AG04449 (cell line): ENCODE results near the gene HSPB1.

Source experiments
- CTCF ChIA-PET: fragments of 350-600 bp; formaldehyde crosslinking; extraction: SDS; loops from one replicate; lab custom pipeline; 2021; ENCODE audit warnings: antibody characterized with exemption; lab: Yijun Ruan, JAX
- POLR2A ChIA-PET: fragments of 400-600, 350-600 bp; formaldehyde crosslinking; extraction: SDS; loops from one replicate; lab custom pipeline; 2020; ENCODE audit warnings: antibody characterized with exemption, inconsistent platforms; lab: Yijun Ruan, JAX
- DNase-seq: peaks from one replicate; pipeline ENCODE4 v3.0.0-alpha.2; 2010; ENCODE audit warnings: low read depth, low spot score
- H3K4me3 ChIP-seq: 2 replicates; pipeline ENCODE4 v1.5.1; 2011; ENCODE audit warnings: low read depth, mild to moderate bottlenecking, control low read depth, low read length
- TF ChIP-seq, protein P1 (sequence below): IDR thresholded peaks from one replicate; pipeline ENCODE4 v1.5.1; 2011; ENCODE audit warnings: mild to moderate bottlenecking, moderate library complexity, low read length, control low read depth, inconsistent platforms; ENCODE audit not compliant: insufficient read depth; ENCODE audit errors: missing control alignments

HSPB1 gene

GRCh38 chr7:76342222-76342621, 39.7 kb downstream of the HSPB1 start:
- H3K4me3 ChIP-seq = no peak overlapping the region
- DNase-seq = no peak
- POLR2A ChIA-PET = interaction anchor here (1.1 kb wide), 1 partner anchor 10 kb away, joined by 5 read pairs; no protein-coding TSS in a partner anchor
- CTCF ChIA-PET = interaction anchor here (1.0 kb wide), 1 partner anchor 17 kb away, joined by 3 read pairs; the partner anchor contains the start of gene YWHAG
- TF ChIP-seq, protein P1, sequence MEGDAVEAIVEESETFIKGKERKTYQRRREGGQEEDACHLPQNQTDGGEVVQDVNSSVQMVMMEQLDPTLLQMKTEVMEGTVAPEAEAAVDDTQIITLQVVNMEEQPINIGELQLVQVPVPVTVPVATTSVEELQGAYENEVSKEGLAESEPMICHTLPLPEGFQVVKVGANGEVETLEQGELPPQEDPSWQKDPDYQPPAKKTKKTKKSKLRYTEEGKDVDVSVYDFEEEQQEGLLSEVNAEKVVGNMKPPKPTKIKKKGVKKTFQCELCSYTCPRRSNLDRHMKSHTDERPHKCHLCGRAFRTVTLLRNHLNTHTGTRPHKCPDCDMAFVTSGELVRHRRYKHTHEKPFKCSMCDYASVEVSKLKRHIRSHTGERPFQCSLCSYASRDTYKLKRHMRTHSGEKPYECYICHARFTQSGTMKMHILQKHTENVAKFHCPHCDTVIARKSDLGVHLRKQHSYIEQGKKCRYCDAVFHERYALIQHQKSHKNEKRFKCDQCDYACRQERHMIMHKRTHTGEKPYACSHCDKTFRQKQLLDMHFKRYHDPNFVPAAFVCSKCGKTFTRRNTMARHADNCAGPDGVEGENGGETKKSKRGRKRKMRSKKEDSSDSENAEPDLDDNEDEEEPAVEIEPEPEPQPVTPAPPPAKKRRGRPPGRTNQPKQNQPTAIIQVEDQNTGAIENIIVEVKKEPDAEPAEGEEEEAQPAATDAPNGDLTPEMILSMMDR = no peak

- DNase-seq = no peak
- POLR2A ChIA-PET = interaction anchor here (1.1 to 1.6 kb wide), 2 partner anchors 9 to 15 kb away, joined by 3 to 5 read pairs; partner anchors contain the start of gene YWHAG
- TF ChIP-seq, protein P1 = no peak
- CTCF ChIA-PET = interaction anchor here (0.6 to 1.0 kb wide), 2 partner anchors 15 to 30 kb away, joined by 3 read pairs; partner anchors contain the start of gene YWHAG
- H3K4me3 ChIP-seq = no peak overlapping the region
These were observed 40.9 kb downstream of the HSPB1 start for GRCh38 chr7:76343294-76343930.

DNA sequence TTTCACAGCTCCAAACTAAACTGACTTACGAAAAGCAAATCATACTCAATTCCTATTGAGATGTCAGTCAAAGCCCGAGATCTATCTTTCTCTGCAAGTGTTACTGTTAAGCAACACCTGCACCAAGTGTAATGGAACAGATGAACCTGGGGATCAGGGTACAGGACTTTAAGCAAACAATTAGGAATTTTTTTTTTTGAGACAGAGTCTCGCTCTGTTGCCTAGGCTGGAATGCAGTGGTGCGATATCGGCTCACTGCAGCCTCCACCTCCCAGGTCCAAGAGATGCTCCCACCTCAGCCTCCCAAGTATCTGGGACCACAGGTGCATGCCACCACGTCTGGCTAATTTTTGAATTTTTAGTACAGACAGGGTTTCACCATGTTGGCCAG, 41.5 kb downstream of the HSPB1 start:
- no peak overlapping the region for H3K4me3 ChIP-seq
- TF ChIP-seq, protein P1 = no peak
- ChIA-PET POLR2A (interaction anchor here (1.6 kb wide), 1 partner anchor 15 kb away, joined by 3 read pairs; the partner anchor contains the start of gene YWHAG), CTCF (interaction anchor here (0.6 kb wide), 1 partner anchor 31 kb away, joined by 3 read pairs; no protein-coding TSS in a partner anchor)
- DNase-seq = no peak

- H3K4me3 ChIP-seq = no peak overlapping the region
- no peak for DNase-seq
- ChIA-PET POLR2A (no interaction called here), CTCF (no interaction called here)
- TF ChIP-seq, protein P1 = no peak
These were observed 43.6 kb downstream of the HSPB1 start for GRCh38 chr7:76346097-76346496.

DNA sequence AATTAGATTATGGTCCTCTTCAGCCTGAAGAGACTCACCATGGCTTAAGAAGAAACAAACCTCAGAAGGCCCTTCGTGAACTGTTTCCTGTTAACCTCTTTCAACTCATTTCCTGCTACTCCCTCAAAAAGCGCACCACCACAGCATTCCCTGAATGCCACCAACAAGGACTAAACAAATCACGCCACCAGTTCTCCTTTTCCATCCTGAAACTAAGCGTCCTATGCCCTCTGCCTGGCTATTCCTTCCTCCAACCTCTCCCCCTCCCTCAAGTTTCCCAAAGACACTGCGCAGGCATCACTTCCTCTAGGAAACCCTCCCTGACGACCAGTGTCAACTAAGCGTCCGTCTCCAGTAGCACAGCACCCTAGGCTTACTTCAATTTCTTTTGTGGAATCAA, 44.3 kb downstream of the HSPB1 start:
- H3K4me3 ChIP-seq = no peak overlapping the region
- CTCF ChIA-PET = no interaction called here
- DNase-seq = no peak
- TF ChIP-seq, protein P1 = no peak
- POLR2A ChIA-PET = no interaction called here

- POLR2A ChIA-PET = no interaction called here
- TF ChIP-seq, protein P1 = no peak
- CTCF ChIA-PET = interaction anchor here (1.3 kb wide), 1 partner anchor 16 kb away, joined by 3 read pairs; no protein-coding TSS in a partner anchor
These were observed 45.2 kb downstream of the HSPB1 start for GRCh38 chr7:76347710-76348109.

More at GRCh38 chr7:76347710-76348109, 45.2 kb downstream of the HSPB1 start:
- no peak for DNase-seq
- H3K4me3 ChIP-seq = no peak overlapping the region
